Panc1 (cell line): ENCODE measurements around the gene GOLGA6A.

Experiments
- CTCF ChIP-seq: fragments of 450-650 bp; IDR thresholded peaks from 2 replicates; pipeline ENCODE4 v1.5.1; 2017; ENCODE audit warnings: mild to moderate bottlenecking
- REST ChIP-seq, 2 experiments: IDR thresholded peaks; 2 replicates each; pipeline ENCODE4 v1.6.1; 2011 to 2012; ENCODE audit warnings: low read depth in 2 of 2, control low read depth in 1 of 2, low read length in 1 of 2, mild to moderate bottlenecking in 1 of 2, moderate library complexity in 1 of 2; ENCODE audit not compliant: insufficient read depth in 1 of 2
- SIN3A ChIP-seq: IDR thresholded peaks from 2 replicates; pipeline ENCODE4 v1.6.1; 2012; ENCODE audit warnings: low read depth, mild to moderate bottlenecking, low read length, moderate library complexity, borderline replicate concordance; ENCODE audit not compliant: insufficient read depth
- TCF7L2 ChIP-seq: IDR thresholded peaks from 2 replicates; pipeline ENCODE4 v1.6.1; 2011; ENCODE audit warnings: mild to moderate bottlenecking, low read depth, low read length, inconsistent platforms

- TF ChIP-seq CTCF (no peak), TCF7L2 (no peak), SIN3A (no peak), REST (IDR thresholded peaks at IDR 0.05; ENCODE audit: insufficient read depth in 1 of 2, low read depth in 2 of 2, low read length in 1 of 2) (no peak)
These were observed 41.0 kb downstream of the GOLGA6A start for GRCh38 chr15:74041311-74041756.
